ENCODE results near the gene SLC6A4. TPM values are rescaled to one million over a fixed set of nuclear protein-coding genes. Genes with fewer than 3 reads are reported as not detected.

Gene SLC6A4
- total RNA-seq, 1 donor from 2014 or later = 140 TPM

DNA sequence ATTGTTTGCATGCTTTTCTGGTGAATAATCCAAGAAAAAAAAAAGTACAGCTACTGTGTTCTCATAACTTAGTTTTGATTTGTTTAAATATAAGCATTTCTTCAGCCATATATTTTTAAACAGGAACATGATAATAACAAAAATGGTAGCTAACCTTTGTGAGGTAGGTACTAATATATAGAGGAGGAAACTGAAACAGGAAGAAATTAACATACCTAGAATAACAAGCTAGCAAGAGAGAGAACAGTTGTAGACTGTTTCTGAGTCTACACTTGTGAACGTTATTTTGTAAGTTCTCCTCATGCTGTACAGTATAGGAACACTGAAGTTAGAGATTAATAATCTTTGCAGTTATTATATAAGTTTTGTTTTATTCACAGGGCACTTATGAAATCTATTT is 69.5 kb downstream of the SLC6A4 start:
- DNase-seq (no peak), ATAC-seq (no peak)
- TF ChIP-seq, protein P1, sequence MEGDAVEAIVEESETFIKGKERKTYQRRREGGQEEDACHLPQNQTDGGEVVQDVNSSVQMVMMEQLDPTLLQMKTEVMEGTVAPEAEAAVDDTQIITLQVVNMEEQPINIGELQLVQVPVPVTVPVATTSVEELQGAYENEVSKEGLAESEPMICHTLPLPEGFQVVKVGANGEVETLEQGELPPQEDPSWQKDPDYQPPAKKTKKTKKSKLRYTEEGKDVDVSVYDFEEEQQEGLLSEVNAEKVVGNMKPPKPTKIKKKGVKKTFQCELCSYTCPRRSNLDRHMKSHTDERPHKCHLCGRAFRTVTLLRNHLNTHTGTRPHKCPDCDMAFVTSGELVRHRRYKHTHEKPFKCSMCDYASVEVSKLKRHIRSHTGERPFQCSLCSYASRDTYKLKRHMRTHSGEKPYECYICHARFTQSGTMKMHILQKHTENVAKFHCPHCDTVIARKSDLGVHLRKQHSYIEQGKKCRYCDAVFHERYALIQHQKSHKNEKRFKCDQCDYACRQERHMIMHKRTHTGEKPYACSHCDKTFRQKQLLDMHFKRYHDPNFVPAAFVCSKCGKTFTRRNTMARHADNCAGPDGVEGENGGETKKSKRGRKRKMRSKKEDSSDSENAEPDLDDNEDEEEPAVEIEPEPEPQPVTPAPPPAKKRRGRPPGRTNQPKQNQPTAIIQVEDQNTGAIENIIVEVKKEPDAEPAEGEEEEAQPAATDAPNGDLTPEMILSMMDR (IDR thresholded peaks at IDR 0.05) = no peak
- intact Hi-C loops (cut with DNase I) = no loop called here
- Histone ChIP-seq H3K27ac (no peak overlapping the region), H3K4me3 (no peak overlapping the region), H3K36me3 (peaks cover 16% of the 10 kb centered on the region), H3K4me1 (no peaks in the 10 kb centered on the region), H3K9me3 (no peaks in the 10 kb centered on the region), H3K27me3 (ENCODE audit: low read depth) (no peaks in the 10 kb centered on the region)

DNA sequence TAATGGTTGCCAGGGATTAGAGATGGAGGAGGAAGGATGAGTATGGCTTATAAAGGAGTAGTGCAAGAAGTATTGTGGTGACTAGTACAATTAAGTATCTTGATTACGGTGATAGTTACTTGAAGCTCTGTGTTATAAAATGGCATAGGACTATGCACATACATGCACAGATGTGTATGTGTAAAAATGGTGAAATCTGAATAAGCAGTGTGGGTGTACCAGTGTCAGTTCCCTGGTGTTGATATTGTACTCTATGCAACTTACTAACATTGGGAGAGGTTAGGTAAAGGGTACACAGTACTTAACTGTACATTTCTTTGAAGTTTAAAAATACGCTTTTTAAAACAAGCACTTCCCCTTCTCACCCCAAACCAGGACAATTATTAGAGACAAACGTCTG is 70.3 kb downstream of the SLC6A4 start:
- TF ChIP-seq, protein P1 (IDR thresholded peaks at IDR 0.05) = no peak
- H3K4me1 ChIP-seq = no peaks in the 10 kb centered on the region
- intact Hi-C loops (cut with DNase I) = no loop called here
- H3K27me3 ChIP-seq (ENCODE audit: low read depth) = no peaks in the 10 kb centered on the region
- DNase-seq = no peak
- H3K9me3 ChIP-seq = no peaks in the 10 kb centered on the region
- H3K27ac ChIP-seq = no peak overlapping the region
- peaks cover 16% of the 10 kb centered on the region for H3K36me3 ChIP-seq
- H3K4me3 ChIP-seq = no peak overlapping the region
- ATAC-seq = no peak

DNA sequence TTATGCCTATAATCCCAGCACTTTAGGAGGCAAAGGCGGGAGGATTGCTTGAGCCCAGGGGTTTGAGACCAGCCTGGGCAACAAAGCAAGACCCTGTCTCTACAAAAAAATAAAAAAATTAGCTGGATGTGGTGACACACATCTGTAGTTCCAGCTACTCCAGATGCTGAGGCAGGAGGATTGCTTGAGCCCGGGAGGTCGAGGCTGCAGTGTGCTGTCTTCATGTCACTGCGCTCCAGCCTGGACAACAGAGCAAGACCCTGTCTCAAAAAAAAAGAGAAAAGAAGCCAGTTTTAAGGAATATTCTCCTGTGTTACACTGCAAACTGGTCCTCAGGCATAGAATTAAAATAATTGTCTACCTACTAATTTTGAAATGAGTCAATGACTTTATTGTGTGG is 71.0 kb downstream of the SLC6A4 start:
- ATAC-seq (no peak), DNase-seq (no peak)
- Histone ChIP-seq H3K4me3 (no peak overlapping the region), H3K27me3 (ENCODE audit: low read depth) (no peaks in the 10 kb centered on the region), H3K27ac (no peak overlapping the region), H3K4me1 (no peaks in the 10 kb centered on the region), H3K9me3 (no peaks in the 10 kb centered on the region), H3K36me3 (peaks cover 16% of the 10 kb centered on the region)
- intact Hi-C loops (cut with DNase I) = no loop called here
- TF ChIP-seq, protein P1 (IDR thresholded peaks at IDR 0.05) = no peak

DNA sequence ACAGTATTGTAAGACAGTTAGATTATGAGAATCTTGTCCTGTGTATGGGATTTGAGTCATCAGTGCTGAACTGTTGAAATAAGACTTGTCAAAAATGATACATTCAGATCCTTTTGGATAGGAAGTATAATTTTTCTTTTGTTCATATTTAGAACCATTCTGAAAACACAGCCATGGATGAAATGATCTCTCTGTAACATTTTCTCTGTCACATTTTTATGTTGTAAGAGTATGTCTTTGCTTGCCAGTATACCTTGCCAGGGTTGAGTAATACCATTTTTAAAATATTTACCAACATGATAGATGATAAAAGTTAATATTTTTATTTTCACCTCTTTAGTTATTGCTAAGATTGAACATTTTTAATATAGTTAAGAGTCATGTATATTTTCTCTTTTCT is 73.9 kb downstream of the SLC6A4 start:
- no peak overlapping the region for H3K27ac ChIP-seq
- TF ChIP-seq, protein P1 (IDR thresholded peaks at IDR 0.05) = no peak
- no peaks in the 10 kb centered on the region for H3K4me1 ChIP-seq
- H3K9me3 ChIP-seq = no peaks in the 10 kb centered on the region
- intact Hi-C loops (cut with DNase I) = no loop called here
- H3K36me3 ChIP-seq = peaks cover 16% of the 10 kb centered on the region
- no peaks in the 10 kb centered on the region for H3K27me3 ChIP-seq (ENCODE audit: low read depth)
- ATAC-seq (no peak), DNase-seq (no peak)
- no peak overlapping the region for H3K4me3 ChIP-seq

DNA sequence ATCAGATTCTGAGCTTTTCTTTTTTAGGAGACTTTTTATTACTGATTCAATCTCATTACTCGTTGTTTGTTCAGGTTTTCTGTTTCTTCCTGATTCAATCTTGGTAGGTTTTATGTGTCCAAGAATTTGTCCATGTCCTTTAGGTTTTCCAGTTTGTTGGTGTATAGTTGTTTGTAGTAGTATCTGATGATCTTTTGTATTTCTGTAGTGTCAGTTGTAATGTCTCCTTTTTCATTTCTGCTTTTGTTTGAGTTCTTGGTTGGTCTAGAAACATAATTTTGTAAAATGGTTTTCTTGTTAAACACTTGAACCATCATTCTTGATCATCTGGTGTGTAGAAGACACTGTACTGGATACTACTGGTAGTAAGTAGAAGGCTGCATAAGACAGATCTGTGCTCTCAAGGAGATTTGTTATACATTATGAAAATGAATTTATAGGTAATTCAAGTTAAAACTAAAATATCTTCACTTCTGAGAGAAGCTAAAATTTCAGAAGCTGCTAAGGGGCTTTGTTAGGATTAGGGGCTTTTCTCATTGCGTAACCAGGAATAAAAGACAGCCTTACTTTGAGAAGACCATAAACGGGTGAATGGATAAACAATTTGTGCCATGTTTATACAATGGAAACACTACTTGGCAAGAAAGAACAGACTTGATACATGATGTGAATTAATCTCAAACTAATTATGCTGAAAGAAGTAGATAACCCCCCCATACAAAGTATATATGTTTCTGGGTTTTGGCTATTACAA is 74.9 kb downstream of the SLC6A4 start:
- H3K27me3 ChIP-seq (ENCODE audit: low read depth) = no peaks in the 10 kb centered on the region
- no peak for DNase-seq
- no peaks in the 10 kb centered on the region for H3K4me1 ChIP-seq
- ATAC-seq = no peak
- no peaks in the 10 kb centered on the region for H3K9me3 ChIP-seq
- H3K36me3 ChIP-seq = peaks cover 16% of the 10 kb centered on the region
- H3K4me3 ChIP-seq = no peak overlapping the region
- TF ChIP-seq, protein P1 (IDR thresholded peaks at IDR 0.05) = no peak
- intact Hi-C loops (cut with DNase I) = no loop called here
- no peak overlapping the region for H3K27ac ChIP-seq
